ENCODE measurements around the gene UBR7.

GRCh38 chr14:93239869-93240677, 33.0 kb downstream of the UBR7 start:
- TF ChIP-seq CTCF (conservative IDR thresholded peaks at IDR 0.05; ENCODE audit: low read depth, low read length) (no peak), EZH2 (IDR thresholded peaks at IDR 0.05; ENCODE audit: borderline replicate concordance, low read depth, low read length, poor library complexity, severe bottlenecking) (no peak)
